DMS79 (cell line): ENCODE measurements around the gene PGLYRP3.
"Not testable (repeated sequence)": the region's sequence is repeated elsewhere in the genome, so short reads cannot be mapped to it uniquely, and the experiment has no call there.

Source experiments
- DNase-seq: peaks from one replicate; lab custom pipeline; 2025; lab: John Stamatoyannopoulos, UW

The PGLYRP3 gene

DNA sequence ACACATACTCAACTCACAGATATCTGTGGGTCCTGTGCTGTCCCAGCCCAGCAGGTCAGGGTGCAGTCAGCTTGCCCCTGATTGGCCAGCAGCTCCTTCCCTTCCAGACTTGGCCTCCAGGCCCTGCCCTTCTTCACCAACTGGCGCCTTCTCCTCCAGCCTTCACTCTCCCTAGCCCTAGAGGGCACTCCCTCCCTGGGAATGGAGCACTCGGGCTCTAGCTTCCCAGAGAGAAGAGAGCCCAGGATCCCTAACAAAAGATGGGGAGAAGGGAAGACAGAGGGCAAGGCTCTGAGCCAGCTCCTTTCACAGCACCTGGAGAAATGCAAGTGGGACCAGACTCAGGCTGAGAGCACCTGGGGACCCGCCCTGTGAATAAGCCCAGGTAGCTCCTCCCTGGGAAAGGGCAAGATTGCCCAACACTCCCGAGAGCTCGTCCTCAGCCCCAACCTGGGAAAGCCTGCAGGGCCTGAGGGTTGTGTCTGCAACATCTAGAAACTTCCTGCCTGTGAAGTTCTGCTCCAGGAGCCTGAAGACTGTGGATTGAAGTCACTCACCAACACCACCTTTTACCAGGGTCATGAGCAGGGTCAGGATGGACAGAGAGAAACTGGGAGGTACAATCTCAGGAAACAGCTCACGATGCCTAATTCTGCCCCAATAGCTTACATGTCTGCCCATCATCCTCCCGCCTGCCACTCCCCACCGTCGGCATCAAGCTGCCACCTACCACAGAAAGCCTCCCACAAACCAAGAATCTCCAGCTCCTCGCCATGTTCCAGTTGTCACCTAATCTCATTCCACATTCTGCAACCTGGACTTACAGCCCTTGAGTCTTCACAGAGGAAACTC, 36.0 kb upstream of the PGLYRP3 start, which contains the start of gene PGLYRP4:
TSS of gene PGLYRP4 (minus strand) at position 331 of the 852 bp plus-strand sequence. CDS start 909 bp downstream, outside the sequence.
- no peak for DNase-seq

DNA sequence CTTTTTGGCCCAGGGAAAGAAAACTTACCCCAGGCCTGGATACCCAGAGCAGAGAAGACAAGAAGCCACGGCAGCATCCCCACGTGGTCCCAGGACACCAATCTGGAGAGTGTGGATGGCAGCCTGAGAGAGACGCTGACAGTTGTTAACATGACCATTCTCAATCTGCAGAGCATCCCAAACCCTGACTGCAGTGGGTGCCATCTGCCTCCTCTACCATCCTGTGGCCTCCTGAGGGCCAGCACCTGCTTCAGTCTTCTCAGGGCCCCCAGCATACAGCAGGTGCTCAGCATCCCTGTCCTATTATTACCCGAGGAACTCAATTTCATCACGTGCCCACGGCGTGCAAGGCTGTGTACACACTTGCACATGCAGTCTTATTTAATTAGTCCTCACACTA, 35.1 kb upstream of the PGLYRP3 start:
- no peak for DNase-seq

DNA sequence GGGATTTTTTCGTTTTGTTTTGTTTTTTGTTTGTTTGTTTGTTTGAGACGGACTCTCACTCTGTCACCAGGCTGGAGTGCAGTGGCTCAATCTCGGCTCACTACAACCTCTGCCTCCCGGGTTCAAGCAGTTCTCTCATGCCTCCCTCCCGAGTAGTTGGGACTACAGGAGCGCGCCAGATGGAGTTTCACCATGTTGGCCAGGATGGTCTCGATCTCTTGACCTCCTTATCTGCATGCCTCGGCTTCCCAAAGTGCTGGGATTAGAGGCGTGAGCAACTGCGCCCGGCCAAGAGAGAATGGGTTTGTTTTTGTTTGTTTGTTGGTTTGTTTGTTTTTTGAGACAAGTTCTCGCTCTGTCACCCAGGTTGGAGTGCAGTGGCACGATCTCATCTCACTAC, 34.3 kb upstream of the PGLYRP3 start:
- not testable (repeated sequence) for DNase-seq

DNA sequence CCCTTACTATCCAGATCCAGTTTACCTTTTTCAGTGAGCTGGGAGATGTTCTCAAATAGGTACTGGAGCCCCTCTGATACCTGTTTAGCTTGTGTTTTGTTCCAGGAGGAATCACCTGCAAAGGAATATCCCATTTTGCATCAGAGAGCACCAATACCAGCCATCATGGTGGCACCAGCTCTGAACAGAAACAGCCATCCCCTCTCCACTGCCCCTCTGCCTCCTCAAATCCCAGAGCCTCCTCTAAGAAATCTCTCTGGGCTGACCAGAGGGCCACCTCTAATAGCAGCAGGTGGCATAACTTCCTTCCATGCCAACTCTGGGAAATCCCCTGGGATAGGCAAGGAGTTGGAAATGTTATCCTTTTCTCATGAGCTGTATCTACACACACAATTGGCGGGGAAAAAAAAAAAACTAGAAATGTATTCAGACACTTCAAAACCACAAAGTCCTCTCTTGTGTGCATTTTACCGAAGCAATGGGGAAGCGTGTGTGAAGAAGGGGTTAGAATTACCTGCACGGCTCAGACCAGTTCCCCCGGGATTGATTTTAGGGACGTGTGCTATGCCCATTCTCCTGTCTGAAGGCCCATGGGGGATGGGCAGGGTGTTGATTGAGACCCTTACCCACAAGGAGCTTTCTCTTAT, 33.4 kb upstream of the PGLYRP3 start:
- DNase-seq = peak; percentile 94

- DNase-seq = peak; percentile 10
These were observed 32.7 kb upstream of the PGLYRP3 start for GRCh38 chr1:153345187-153346076.

GRCh38 chr1:153344718-153345025, 31.9 kb upstream of the PGLYRP3 start:
- DNase-seq = no peak

DNA sequence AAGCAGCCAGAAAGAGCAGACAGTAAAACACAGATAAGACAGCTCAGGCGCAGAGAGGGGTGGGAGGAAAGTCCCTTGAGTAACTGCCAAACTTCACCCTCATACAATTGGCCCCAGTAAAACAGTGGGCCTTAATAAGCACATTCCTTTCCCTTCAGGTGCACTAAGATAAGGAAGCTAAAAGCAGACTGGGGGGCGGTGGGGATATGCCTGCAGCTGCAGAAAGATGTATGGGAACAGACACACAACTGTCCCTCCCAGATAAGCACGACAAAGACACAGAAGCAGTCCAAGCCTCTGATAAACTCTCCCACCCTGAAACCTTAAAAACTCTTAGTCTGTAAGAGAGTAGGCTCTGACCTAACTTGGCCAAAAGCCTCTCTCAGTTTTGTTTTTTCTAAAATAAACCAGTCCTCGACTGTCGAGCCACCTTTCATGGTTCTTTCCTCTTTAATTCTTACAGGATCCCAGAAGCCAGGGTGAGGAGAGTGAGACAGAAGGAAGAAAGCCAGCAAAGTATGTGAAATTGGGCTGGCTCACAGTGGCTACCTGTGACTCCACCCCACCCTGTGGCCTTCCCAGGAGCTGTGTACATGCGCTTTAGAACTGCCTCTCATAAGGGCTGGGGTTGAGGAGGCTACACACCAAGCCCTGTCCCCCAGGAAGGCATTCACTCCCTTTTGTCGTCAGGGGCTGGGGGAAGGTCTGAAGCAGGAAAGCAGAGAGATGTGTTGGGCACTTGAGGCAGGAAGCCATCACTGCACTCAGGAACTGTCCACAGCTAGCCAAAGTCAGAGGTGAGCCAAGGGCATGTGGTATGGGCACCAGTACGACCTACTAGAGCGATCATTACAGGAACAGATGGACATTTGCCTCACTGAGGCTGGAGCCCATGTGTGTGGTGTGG, 31.3 kb upstream of the PGLYRP3 start:
- no peak for DNase-seq

DNA sequence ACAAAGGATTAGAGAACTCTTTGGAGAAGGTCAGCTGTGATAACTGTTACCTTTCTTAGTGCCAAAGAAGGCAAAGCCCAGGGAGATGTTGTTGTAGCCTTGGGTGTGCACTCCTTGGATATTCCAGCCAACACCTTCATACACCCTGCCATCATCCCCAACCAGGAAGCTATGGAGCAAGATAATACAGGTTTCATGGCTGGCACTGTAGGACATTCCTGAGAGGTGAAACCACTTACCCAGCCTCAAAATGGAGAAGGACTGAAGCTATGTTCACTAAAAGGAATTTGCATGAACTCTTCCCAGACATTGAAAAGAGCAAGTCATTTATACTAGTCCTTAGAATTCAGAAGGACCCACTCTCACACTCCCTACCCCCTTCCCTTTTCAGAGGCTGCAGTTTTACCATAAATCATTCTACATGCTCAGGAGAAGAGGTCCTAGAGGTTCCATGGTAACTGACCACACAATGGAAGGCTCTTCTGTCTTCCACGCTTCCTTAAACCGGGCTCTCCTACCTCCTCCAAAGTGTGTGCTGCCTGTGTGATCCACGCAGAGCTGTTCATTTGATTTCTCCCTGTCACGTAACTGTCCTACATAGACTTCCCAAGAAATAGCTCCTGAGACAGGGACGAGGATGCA, 30.4 kb upstream of the PGLYRP3 start:
- DNase-seq = no peak

DNA sequence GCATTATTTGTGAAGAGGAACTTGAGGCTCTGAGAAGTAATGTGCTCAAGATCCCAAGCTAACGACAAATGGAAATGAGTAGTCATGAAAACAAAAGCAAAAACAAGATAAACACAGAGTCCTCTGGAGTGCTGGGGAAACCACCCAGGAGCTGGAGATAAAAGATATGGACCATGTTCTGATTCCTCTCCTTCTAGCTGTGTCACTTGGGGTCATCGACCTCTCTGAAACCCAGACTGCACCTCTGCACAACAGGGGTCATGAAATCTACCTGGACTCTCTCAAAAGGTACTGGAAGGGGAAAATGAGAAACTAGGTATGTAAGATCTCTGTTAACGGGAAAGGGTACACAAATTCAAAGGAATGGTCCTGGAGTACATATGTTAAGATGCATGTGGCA, 29.4 kb upstream of the PGLYRP3 start:
- DNase-seq = no peak

DNA sequence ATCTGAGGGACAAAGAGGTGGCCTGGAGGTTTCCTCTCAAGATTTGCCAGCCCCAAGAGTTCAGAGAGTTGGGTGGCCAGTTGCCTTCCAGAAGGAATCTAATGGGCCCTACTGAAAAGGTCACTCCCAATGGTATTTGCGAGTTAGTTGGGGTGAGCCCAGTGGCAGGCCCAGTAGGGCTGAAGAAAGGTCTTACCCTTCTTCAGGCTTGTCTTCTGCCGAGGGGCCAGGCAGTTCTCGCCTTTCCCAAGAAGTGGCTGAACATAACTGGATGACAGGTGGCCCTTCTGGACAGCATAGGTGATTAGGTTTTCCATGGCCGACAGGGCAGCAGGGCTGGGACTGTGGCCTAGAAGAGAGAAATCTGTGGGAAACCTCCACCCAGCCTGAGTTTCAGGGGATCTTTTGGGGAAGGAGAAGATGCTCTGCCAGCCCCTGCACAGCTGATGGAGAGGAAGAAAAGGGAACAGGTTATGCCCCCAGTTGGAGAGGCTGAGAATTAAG, 28.7 kb upstream of the PGLYRP3 start:
- no peak for DNase-seq

GRCh38 chr1:153340356-153340755, 27.6 kb upstream of the PGLYRP3 start:
- DNase-seq = no peak

GRCh38 chr1:153339802-153340201, 27.1 kb upstream of the PGLYRP3 start:
- no peak for DNase-seq

- DNase-seq = no peak
These were observed 25.5 kb upstream of the PGLYRP3 start for GRCh38 chr1:153337980-153338853.

GRCh38 chr1:153336650-153337049, 23.9 kb upstream of the PGLYRP3 start:
- no peak for DNase-seq

DNA sequence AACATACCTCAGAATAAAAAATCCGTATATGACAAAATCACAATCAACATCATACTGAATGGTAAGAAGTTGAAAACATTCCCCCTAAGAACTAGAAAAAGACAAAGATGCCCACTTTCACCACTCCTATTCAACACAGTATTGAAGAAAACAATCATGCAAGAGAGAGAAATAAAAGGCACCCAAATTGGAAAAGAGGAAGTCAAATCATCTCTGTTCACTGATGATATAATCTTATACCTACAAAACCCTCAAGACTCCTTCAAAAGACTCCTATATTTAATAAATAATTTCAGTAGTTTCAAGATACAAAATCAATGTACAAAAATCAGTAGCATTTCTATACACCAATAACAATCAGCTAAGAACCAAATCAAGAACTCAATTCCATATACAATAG, 21.1 kb upstream of the PGLYRP3 start:
- DNase-seq = no peak

- DNase-seq = no peak
These were observed 12.2 kb upstream of the PGLYRP3 start for GRCh38 chr1:153324912-153325311.

DNA sequence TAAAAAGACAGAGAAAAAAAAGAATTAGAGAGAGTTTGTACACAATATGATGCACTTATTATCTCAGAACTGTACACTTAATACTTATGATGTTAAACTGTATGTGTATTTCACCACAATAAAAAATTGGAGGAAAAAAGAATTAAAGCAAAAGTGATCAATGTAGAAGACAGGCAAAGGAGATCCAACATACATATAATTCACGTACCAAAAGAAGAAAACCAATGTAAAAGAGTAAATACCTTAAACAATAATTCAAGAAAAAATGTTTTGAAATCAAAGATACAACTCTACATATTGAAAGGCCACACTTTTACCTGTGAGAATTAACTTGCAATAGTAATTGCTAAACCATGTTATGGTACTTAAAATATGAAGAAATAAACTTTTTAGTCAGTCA, 9.8 kb upstream of the PGLYRP3 start:
- DNase-seq = no peak

GRCh38 chr1:153318145-153318544, 5.4 kb upstream of the PGLYRP3 start:
- DNase-seq = not testable (repeated sequence)

GRCh38 chr1:153316013-153316412, 3.3 kb upstream of the PGLYRP3 start:
- DNase-seq = not testable (repeated sequence)

DNA sequence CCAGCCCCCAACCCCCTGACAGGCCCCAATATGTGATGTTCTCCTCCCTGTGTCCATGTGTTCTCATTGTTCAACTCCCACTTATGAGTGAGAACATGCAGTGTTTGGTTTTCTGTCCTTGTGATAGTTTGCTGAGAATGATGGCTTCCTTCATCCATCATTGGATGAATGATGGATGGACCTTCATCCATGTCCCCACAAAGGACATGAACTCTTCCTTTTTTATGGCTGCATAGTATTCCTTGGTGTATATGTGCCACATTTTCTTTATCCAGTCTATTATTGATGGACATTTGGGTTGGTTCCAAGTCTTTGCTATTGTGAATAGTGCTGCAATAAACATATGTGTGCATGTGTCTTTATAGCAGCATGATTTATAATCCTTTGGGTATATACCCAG, 1.6 kb upstream of the PGLYRP3 start:
- not testable (repeated sequence) for DNase-seq
